Endothelial cell of umbilical vein (primary cell): ENCODE measurements around the gene HSPA1B. TPM values are rescaled to one million over a fixed set of nuclear protein-coding genes. Genes with fewer than 3 reads are reported as not detected.
A peak's percentile ranks its signal among the peaks of the same experiment; 100 is the strongest.

Source experiments
- BruUV-seq: library from RNA; stranded (reverse); fragments of 400-500 nt; replicated peaks from 2 replicates; lab custom pipeline; 2021; lab: Mats Ljungman, UMichigan
- CTCF ChIA-PET: fragments of 300-600, 350-600 bp; sonication (Branson Sonifier 250); formaldehyde crosslinking; loops from one replicate; lab custom pipeline; 2021; ENCODE audit warnings: antibody characterized with exemption, inconsistent platforms; lab: Charles Lee
- POLR2A ChIA-PET: fragments of 300-600, 350-600 bp; sonication (Branson Sonifier 250); formaldehyde crosslinking; loops from one replicate; lab custom pipeline; 2021; ENCODE audit warnings: antibody characterized with exemption, inconsistent platforms; lab: Charles Lee
- DNase-seq: peaks from one replicate; pipeline ENCODE4 v3.0.0-alpha.2; 2011; ENCODE audit warnings: low read depth, low spot score
- FAIRE-seq: peaks from 2 replicates; lab custom pipeline; 2011; peaks lifted over from hg19 to GRCh38; lab: Jason Lieb, UNC
- H2AFZ ChIP-seq: 2 replicates; pipeline ENCODE4 v1.6.0; 2012; ENCODE audit warnings: low read depth, low read length, control low read depth, inconsistent platforms
- H3K27ac ChIP-seq: 2 replicates; pipeline ENCODE4 v1.5.1; 2011; ENCODE audit warnings: low read depth, mild to moderate bottlenecking, control low read depth, low read length, moderate library complexity; ENCODE audit not compliant: insufficient read depth
- H3K27me3 ChIP-seq, 2 experiments: 2 replicates each; pipeline versions ENCODE4 v1.6.0 to v1.6.1; 2011; ENCODE audit warnings: low read length in 2 of 2, mixed read lengths in 1 of 2; ENCODE audit not compliant: control insufficient read depth in 2 of 2, insufficient read depth in 2 of 2
- H3K36me3 ChIP-seq, 2 experiments: 2 replicates in 1 of 2; 3 replicates in 1 of 2; pipeline ENCODE4 v1.5.1; 2011; ENCODE audit warnings: low read length in 2 of 2, mild to moderate bottlenecking in 1 of 2, moderate library complexity in 1 of 2; ENCODE audit not compliant: control insufficient read depth in 2 of 2, insufficient read depth in 2 of 2; ENCODE audit errors: extremely low read depth in 1 of 2
- H3K4me1 ChIP-seq: 3 replicates; pipeline ENCODE4 v1.5.1; 2011; ENCODE audit warnings: mild to moderate bottlenecking, low read length; ENCODE audit not compliant: control insufficient read depth, insufficient read depth; ENCODE audit errors: extremely low read depth
- H3K4me2 ChIP-seq: 2 replicates; pipeline ENCODE4 v1.6.1; 2011; ENCODE audit warnings: low read length, control low read depth, mixed read lengths; ENCODE audit not compliant: insufficient read depth
- H3K4me3 ChIP-seq, 3 experiments: fragments of 200-600 bp in 1 of 3; sonication (generic), shearing (Covaris generic) in 1 of 3; replicated peaks in 1 of 3; 2 replicates each; pipeline ENCODE4 v1.5.1; 2011 to 2016; ENCODE audit warnings: control low read depth in 3 of 3, low read length in 3 of 3, mild to moderate bottlenecking in 2 of 3, inconsistent platforms in 1 of 3, low read depth in 1 of 3, moderate library complexity in 1 of 3; ENCODE audit not compliant: insufficient read depth in 1 of 3
- H3K79me2 ChIP-seq: 2 replicates; pipeline ENCODE4 v1.6.0; 2012; ENCODE audit warnings: low read length, inconsistent platforms; ENCODE audit not compliant: control insufficient read depth, insufficient read depth
- H3K9ac ChIP-seq: replicated peaks from 2 replicates; pipeline ENCODE3; 2011; ENCODE audit warnings: low read length, control low read depth; ENCODE audit not compliant: insufficient read depth; ENCODE audit errors: extremely low read depth
- H3K9me1 ChIP-seq: replicated peaks from 3 replicates; pipeline ENCODE4 v1.6.0; 2011; ENCODE audit warnings: mild to moderate bottlenecking, low read length; ENCODE audit not compliant: control insufficient read depth, insufficient read depth; ENCODE audit errors: extremely low read depth
- H3K9me3 ChIP-seq: replicated peaks from 2 replicates; pipeline ENCODE4 v1.5.1; 2012; ENCODE audit warnings: low read length, inconsistent platforms; ENCODE audit not compliant: control insufficient read depth, insufficient read depth
- H4K20me1 ChIP-seq: replicated peaks from 2 replicates; pipeline ENCODE3; 2011; ENCODE audit warnings: mild to moderate bottlenecking, low read length; ENCODE audit not compliant: control insufficient read depth, insufficient read depth; ENCODE audit errors: extremely low read depth
- CTCF ChIP-seq, 2 donors: IDR thresholded peaks; 1 replicate in 1 of 2; 2 replicates in 1 of 2; pipeline ENCODE4 v1.5.1; 2011; ENCODE audit warnings: low read length in 2 of 2, mild to moderate bottlenecking in 2 of 2, moderate library complexity in 2 of 2, control low read depth in 1 of 2, inconsistent platforms in 1 of 2, low read depth in 1 of 2; ENCODE audit not compliant: insufficient read depth in 1 of 2; ENCODE audit errors: extremely low read depth in 1 of 2
- FOS ChIP-seq: IDR thresholded peaks from 2 replicates; pipeline ENCODE4 v1.6.1; 2011; ENCODE audit warnings: mild to moderate bottlenecking, low read length, moderate library complexity, borderline replicate concordance; ENCODE audit not compliant: insufficient read depth
- GATA2 ChIP-seq: IDR thresholded peaks from 2 replicates; pipeline ENCODE4 v1.7.0; 2011; ENCODE audit warnings: low read depth, mild to moderate bottlenecking, moderate library complexity, mixed read lengths, low read length; ENCODE audit not compliant: insufficient read length, insufficient read depth
- JUN ChIP-seq: IDR thresholded peaks from 2 replicates; pipeline ENCODE4 v1.6.1; 2011; ENCODE audit warnings: borderline replicate concordance, low read depth; ENCODE audit not compliant: insufficient read length, insufficient read depth
- POLR2AphosphoS5 ChIP-seq: IDR thresholded peaks from 2 replicates; pipeline ENCODE4 v1.6.1; 2012; ENCODE audit warnings: low read depth, mild to moderate bottlenecking, control low read depth, low read length, moderate library complexity; ENCODE audit not compliant: insufficient read depth
- dilution Hi-C: fragments of 300-500 bp; cut with MboI; formaldehyde crosslinking; loops from one replicate; pipeline ENCODE4 v1.15.0; 2019; ENCODE audit warnings: low sequenced_read_pairs; ENCODE audit not compliant: extremely low pct_ligation_motif_present
- intact Hi-C: fragments of 100-400 bp; cut with micrococcal nuclease; formaldehyde crosslinking; loops from one replicate; pipeline ENCODE4 v1.10.0; 2022
- polyA plus RNA-seq, 4 experiments: library from polyadenylated mRNA; depleted of rRNA in 3 of 4; stranded (reverse) in 3 of 4; unstranded in 1 of 4; fragments of >200 nt; gene quantifications; 2 replicates each; pipeline versions ENCODE4 v1.2.1 to v1.2.3, GENCODE V29; 2011 to 2012; ENCODE audit warnings: missing spikeins in 1 of 4
- total RNA-seq: library from RNA; stranded (reverse); gene quantifications from 2 replicates; pipeline ENCODE4 v1.2.3, GENCODE V29; 2021

The HSPA1B gene
- total and polyA plus RNA-seq, 2 donors (not counting 3 experiments of a cell fraction or from before 2014, with no cell fraction given): 27.1 to 54.0 TPM

- Histone ChIP-seq H3K9me3 (no peaks in the 10 kb centered on the region), H3K4me2 (peak overlapping the region; percentile 67), H2AFZ (peak overlapping the region; percentile 37), H3K4me1 (peaks cover 19% of the 10 kb centered on the region), H3K36me3 (no peaks in the 10 kb centered on the region), H3K9me1 (no peaks in the 10 kb centered on the region), H3K27ac (peak overlapping the region; percentile 56), H3K4me3 (peak overlapping the region in 2 of 3 experiments; percentile 27 to 45), H3K27me3 (no peaks in the 10 kb centered on the region), H3K9ac (peak overlapping the region; percentile 71), H4K20me1 (no peaks in the 10 kb centered on the region), H3K79me2 (peaks cover 21% of the 10 kb centered on the region)
- DNase-seq (no peak), FAIRE-seq (peak; percentile 12)
- POLR2A ChIA-PET: interaction anchor here (0.5 to 2.3 kb wide), 34 partner anchors 9 to 1229 kb away, joined by 3 to 43 read pairs (median 4); partner anchors contain the start of genes ABHD16A, C6orf47, CLIC1 and DDAH2
- CTCF ChIA-PET: interaction anchor here (0.8 to 2.3 kb wide), 12 partner anchors 13 to 174 kb away, joined by 3 to 10 read pairs (median 6); partner anchors contain the start of genes BAG6, DDAH2, LSM2 and LY6G5C
- TF ChIP-seq JUN (no peak), POLR2AphosphoS5 (peak; percentile 39)
- intact Hi-C loops: loop anchor here (1.0 to 2.0 kb wide), 8 partner anchors 32 to 280 kb away; partner anchors contain the start of genes ABHD16A, ATP6V1G2, BAG6 and NEU1
- dilution Hi-C loops: no loop called here
- TSS peak; percentile 86 for BruUV-seq
Observed at GRCh38 chr6:31826793-31827285, 699 bp upstream of the HSPA1B start.

GRCh38 chr6:31829633-31830283, 2.2 kb downstream of the HSPA1B start:
- TF ChIP-seq FOS: no peak
- no peak for TF ChIP-seq POLR2AphosphoS5
- TF ChIP-seq CTCF (IDR thresholded peaks at IDR 0.05; ENCODE audit: extremely low read depth in 1 of 2, insufficient read depth in 1 of 2, low read depth in 1 of 2, low read length in 2 of 2): peak in 1 of 2 donors; percentile 5
- TF ChIP-seq GATA2: no peak
- Histone ChIP-seq H3K9ac (peak overlapping the region; percentile 48), H3K27me3 (no peaks in the 10 kb centered on the region), H3K9me3 (no peaks in the 10 kb centered on the region), H3K36me3 (no peaks in the 10 kb centered on the region), H2AFZ (no peak overlapping the region), H3K4me2 (peak overlapping the region; percentile 90), H3K4me1 (peaks cover 14% of the 10 kb centered on the region), H3K79me2 (peaks cover 22% of the 10 kb centered on the region), H3K4me3 (peak overlapping the region; percentile 73 to 94 (median 77)), H3K27ac (no peak overlapping the region), H4K20me1 (no peaks in the 10 kb centered on the region), H3K9me1 (no peaks in the 10 kb centered on the region)
- BruUV-seq: no TSS peak
- DNase-seq: peak; percentile 76
- CTCF ChIA-PET: interaction anchor here (0.6 to 4.2 kb wide), 34 partner anchors 8 to 278 kb away, joined by 3 to 71 read pairs (median 5); partner anchors contain the start of genes BAG6, CLIC1, DDAH2 and LSM2
- dilution Hi-C loops: no loop called here
- intact Hi-C loops: loop anchor here (1.0 to 10.0 kb wide), 7 partner anchors 57 to 337 kb away; partner anchors contain the start of genes CSNK2B, DDAH2, EHMT2 and LY6G5B
- FAIRE-seq: peak; percentile 69
- POLR2A ChIA-PET: interaction anchor here (0.7 to 1.2 kb wide), 6 partner anchors 11 to 150 kb away, joined by 4 to 17 read pairs (median 6); partner anchors contain the start of genes HSPA1A, HSPA1L and NEU1
